Fibroblast of lung (primary cell): ENCODE results near the gene LCP1.

Experiments
- CTCF ChIP-seq, 2 donors: IDR thresholded peaks in 1 of 2; conservative IDR thresholded peaks in 1 of 2; 1 replicate in 1 of 2; 2 replicates in 1 of 2; pipeline ENCODE4 v1.5.1; 2011 to 2012; ENCODE audit warnings: low read length in 2 of 2, control low read depth in 1 of 2, inconsistent platforms in 1 of 2, low read depth in 1 of 2, mild to moderate bottlenecking in 1 of 2
- EZH2 ChIP-seq: IDR thresholded peaks from 2 replicates; pipeline ENCODE4 v1.5.1; 2012; ENCODE audit warnings: low read length, control low read depth, mild to moderate bottlenecking; ENCODE audit errors: missing control alignments

- TF ChIP-seq CTCF (conservative IDR thresholded peaks at IDR 0.05 in 1 of 2, IDR thresholded peaks at IDR 0.05 in 1 of 2; ENCODE audit: low read depth in 1 of 2, low read length in 2 of 2) (no peak), EZH2 (no peak)
These were observed 85.0 kb downstream of the LCP1 start for GRCh38 chr13:46097015-46097414.
